Vagina (tissue), 2 donors: ENCODE data around the gene RASGRP3. TPM values are rescaled to one million over a fixed set of nuclear protein-coding genes. Genes with fewer than 3 reads are reported as not detected.

Source experiments
- DNase-seq, 2 donors: peaks; one replicate each; pipeline ENCODE4 v3.0.0-alpha.2; 2017; ENCODE audit errors: extremely low spot score in 2 of 2
- H3K27ac ChIP-seq: fragments of 200-600 bp; sonication (generic); one replicate; pipeline ENCODE4 v1.5.1; 2019
- H3K27me3 ChIP-seq: fragments of 200-600 bp; sonication (generic); one replicate; pipeline ENCODE4 v1.5.1; 2019
- H3K36me3 ChIP-seq, 2 donors: fragments of 200-600 bp; sonication (generic); one replicate each; pipeline ENCODE4 v1.5.1; 2017 to 2019
- H3K4me1 ChIP-seq: fragments of 200-600 bp; sonication (generic); one replicate; pipeline ENCODE4 v1.5.1; 2019
- H3K4me3 ChIP-seq, 2 donors: fragments of 200-600 bp; sonication (generic); 1 replicate in 1 of 2; 2 replicates in 1 of 2; pipeline ENCODE4 v1.5.1; 2016 to 2019
- H3K9me3 ChIP-seq: fragments of 200-600 bp; sonication (generic); one replicate; pipeline ENCODE4 v1.5.1; 2019
- CTCF ChIP-seq, 3 experiments: fragments of 450-650 bp in 2 of 3; fragments of 200-600 bp in 1 of 3; sonication (generic) in 1 of 3; IDR thresholded peaks; one replicate each; pipeline ENCODE4 v1.5.1; 2017 to 2019; ENCODE audit warnings: antibody characterized with exemption in 3 of 3, mild to moderate bottlenecking in 2 of 3, moderate library complexity in 2 of 3
- POLR2A ChIP-seq, 2 donors: fragments of 450-650 bp; IDR thresholded peaks; one replicate each; pipeline ENCODE4 v1.6.1; 2017; ENCODE audit warnings: antibody characterized with exemption in 2 of 2, mild to moderate bottlenecking in 2 of 2, moderate library complexity in 2 of 2
- POLR2AphosphoS5 ChIP-seq, 2 donors: sonication (generic); formaldehyde crosslinking; IDR thresholded peaks; one replicate each; pipeline ENCODE4 v1.9.0; 2017; ENCODE audit warnings: antibody characterized with exemption in 2 of 2, mild to moderate bottlenecking in 2 of 2, low read depth in 1 of 2; ENCODE audit not compliant: insufficient read depth in 1 of 2
- intact Hi-C: fragments of 100-400 bp; cut with DNase I; formaldehyde crosslinking; loops from one replicate; pipeline ENCODE4 v1.15.1; 2023
- total RNA-seq: library from RNA; depleted of rRNA; stranded (reverse); fragments of >200 nt; gene quantifications from one replicate; pipeline ENCODE4 v1.2.3, GENCODE V29; 2016

The RASGRP3 gene
- total RNA-seq, 1 donor from 2014 or later, result 4.2 TPM

GRCh38 chr2:33478968-33479731 is 2.7 kb downstream of the RASGRP3 start:
- intact Hi-C loops, result no loop called here
- Histone ChIP-seq H3K27ac (no peak overlapping the region), H3K27me3 (no peaks in the 10 kb centered on the region), H3K9me3 (no peaks in the 10 kb centered on the region), H3K36me3 (no peaks in the 10 kb centered on the region), H3K4me1 (peaks cover 12% of the 10 kb centered on the region), H3K4me3 (no peak overlapping the region)
- no peak for TF ChIP-seq POLR2A (IDR thresholded peaks at IDR 0.05)
- TF ChIP-seq POLR2AphosphoS5 (IDR thresholded peaks at IDR 0.05; ENCODE audit: insufficient read depth in 1 of 2, low read depth in 1 of 2), result no peak
- no peak for TF ChIP-seq CTCF (IDR thresholded peaks at IDR 0.05)
- no peak for DNase-seq

- intact Hi-C loops, result no loop called here
- Histone ChIP-seq H3K9me3 (no peaks in the 10 kb centered on the region), H3K4me1 (peaks cover 3% of the 10 kb centered on the region), H3K27ac (no peak overlapping the region), H3K4me3 (no peak overlapping the region), H3K36me3 (no peaks in the 10 kb centered on the region), H3K27me3 (no peaks in the 10 kb centered on the region)
- DNase-seq, result no peak
- TF ChIP-seq POLR2AphosphoS5 (IDR thresholded peaks at IDR 0.05; ENCODE audit: insufficient read depth in 1 of 2, low read depth in 1 of 2) (no peak), POLR2A (IDR thresholded peaks at IDR 0.05) (no peak), CTCF (IDR thresholded peaks at IDR 0.05) (no peak)
Measured at GRCh38 chr2:33482518-33482917, 6.1 kb downstream of the RASGRP3 start.

- DNase-seq, result no peak
- TF ChIP-seq CTCF (IDR thresholded peaks at IDR 0.05) (no peak), POLR2A (IDR thresholded peaks at IDR 0.05) (no peak), POLR2AphosphoS5 (IDR thresholded peaks at IDR 0.05; ENCODE audit: insufficient read depth in 1 of 2, low read depth in 1 of 2) (no peak)
- Histone ChIP-seq H3K36me3 (no peaks in the 10 kb centered on the region), H3K27me3 (no peaks in the 10 kb centered on the region), H3K9me3 (no peaks in the 10 kb centered on the region), H3K27ac (no peak overlapping the region), H3K4me3 (no peak overlapping the region), H3K4me1 (no peaks in the 10 kb centered on the region)
- intact Hi-C loops, result no loop called here
Measured at GRCh38 chr2:33484042-33484621, 7.7 kb downstream of the RASGRP3 start.

GRCh38 chr2:33485051-33485450 is 8.6 kb downstream of the RASGRP3 start:
- intact Hi-C loops, result no loop called here
- H3K4me3 ChIP-seq, result no peak overlapping the region
- H3K36me3 ChIP-seq, result no peaks in the 10 kb centered on the region
- TF ChIP-seq POLR2A (IDR thresholded peaks at IDR 0.05) (no peak), POLR2AphosphoS5 (IDR thresholded peaks at IDR 0.05; ENCODE audit: insufficient read depth in 1 of 2, low read depth in 1 of 2) (no peak), CTCF (IDR thresholded peaks at IDR 0.05) (no peak)
- H3K27me3 ChIP-seq, result no peaks in the 10 kb centered on the region
- no peak overlapping the region for H3K27ac ChIP-seq
- H3K4me1 ChIP-seq, result no peaks in the 10 kb centered on the region
- H3K9me3 ChIP-seq, result no peaks in the 10 kb centered on the region
- no peak for DNase-seq

GRCh38 chr2:33486544-33486943 is 10.1 kb downstream of the RASGRP3 start:
- DNase-seq, result no peak
- Histone ChIP-seq H3K36me3 (no peaks in the 10 kb centered on the region), H3K4me3 (no peak overlapping the region), H3K9me3 (no peaks in the 10 kb centered on the region), H3K27ac (no peak overlapping the region), H3K4me1 (no peaks in the 10 kb centered on the region), H3K27me3 (no peaks in the 10 kb centered on the region)
- TF ChIP-seq CTCF (IDR thresholded peaks at IDR 0.05), result no peak
- no peak for TF ChIP-seq POLR2A (IDR thresholded peaks at IDR 0.05)
- no peak for TF ChIP-seq POLR2AphosphoS5 (IDR thresholded peaks at IDR 0.05; ENCODE audit: insufficient read depth in 1 of 2, low read depth in 1 of 2)
- intact Hi-C loops, result no loop called here
